GM12878 (cell line): Measurements from ENCODE around the gene PAK5. TPM values are rescaled to one million over a fixed set of nuclear protein-coding genes. Genes with fewer than 3 reads are reported as not detected.

Experiments
- ATAC-seq: fragments of 200-7000 bp; cut with Tn5 transposase; 3 replicates; pipeline ENCODE4 v1.9.1; 2020; ENCODE audit warnings: mild to moderate bottlenecking, moderate library complexity
- BruUV-seq: library from RNA; stranded (reverse); fragments of 400-500 nt; replicated peaks from 2 replicates; lab custom pipeline; 2021; lab: Mats Ljungman, UMichigan
- CTCF ChIA-PET: fragments of 300-600 bp; sonication (Branson Sonifier 250); formaldehyde crosslinking; extraction: SDS; loops from one replicate; lab custom pipeline; 2021; ENCODE audit warnings: inconsistent platforms; lab: Yijun Ruan, JAX
- POLR2A ChIA-PET: fragments of 350-600 bp; formaldehyde crosslinking; extraction: SDS; loops from one replicate; lab custom pipeline; 2021; ENCODE audit warnings: inconsistent platforms; lab: Charles Lee
- RAD21 ChIA-PET: fragments of 300-600 bp; sonication (Branson Sonifier 250); formaldehyde crosslinking; loops from one replicate; lab custom pipeline; 2023; ENCODE audit warnings: antibody characterized with exemption; ENCODE audit not compliant: unreplicated experiment; lab: Charles Lee
- SMC1A ChIA-PET: fragments of 300-600 bp; sonication (Branson Sonifier 250); formaldehyde crosslinking; loops from one replicate; lab custom pipeline; 2023; ENCODE audit not compliant: unreplicated experiment, uncharacterized antibody; lab: Charles Lee
- DNase-seq: peaks from one replicate; pipeline ENCODE4 v3.0.0-alpha.2; 2011; ENCODE audit warnings: low read depth, low spot score
- FAIRE-seq: peaks from 3 replicates; lab custom pipeline; 2011; peaks lifted over from hg19 to GRCh38; lab: Jason Lieb, UNC
- H2AFZ ChIP-seq: 2 replicates; pipeline ENCODE4 v1.6.0; 2011; ENCODE audit warnings: low read depth, low read length, control low read depth; ENCODE audit not compliant: control insufficient read depth
- H3K27ac ChIP-seq: 2 replicates; pipeline ENCODE4 v1.5.1; 2011; ENCODE audit warnings: control low read depth; ENCODE audit not compliant: control insufficient read depth, insufficient read depth
- H3K27me3 ChIP-seq, 2 experiments: replicated peaks in 1 of 2; 2 replicates each; pipeline versions ENCODE4 v1.6.0 to v1.6.1; 2011; ENCODE audit warnings: low read length in 1 of 2; ENCODE audit not compliant: control insufficient read depth in 2 of 2, insufficient read depth in 2 of 2
- H3K36me3 ChIP-seq, 2 experiments: 2 replicates each; pipeline ENCODE4 v1.5.1; 2011; ENCODE audit warnings: low read length in 1 of 2; ENCODE audit not compliant: control insufficient read depth in 2 of 2, insufficient read depth in 2 of 2
- H3K4me1 ChIP-seq: 2 replicates; pipeline ENCODE4 v1.6.1; 2011; ENCODE audit warnings: mild to moderate bottlenecking, low read length, moderate library complexity, mixed read lengths; ENCODE audit not compliant: control insufficient read depth, insufficient read depth
- H3K4me2 ChIP-seq: 2 replicates; pipeline ENCODE4 v1.6.0; 2011; ENCODE audit warnings: control low read depth; ENCODE audit not compliant: control insufficient read depth, insufficient read depth
- H3K4me3 ChIP-seq: fragments of 200-600 bp; sonication (generic); 2 replicates; pipeline ENCODE4 v1.5.1; 2016
- H3K79me2 ChIP-seq: 2 replicates; pipeline ENCODE4 v1.6.0; 2011; ENCODE audit warnings: low read length; ENCODE audit not compliant: control insufficient read depth, insufficient read depth
- H3K9ac ChIP-seq: 2 replicates; pipeline ENCODE4 v1.8.0; 2011; ENCODE audit warnings: low read length, control low read depth, mixed read lengths; ENCODE audit not compliant: control insufficient read depth, insufficient read depth
- H3K9me3 ChIP-seq: replicated peaks from 3 replicates; pipeline ENCODE4 v1.5.1; 2011; ENCODE audit warnings: mild to moderate bottlenecking, low read length; ENCODE audit not compliant: control insufficient read depth, insufficient read depth
- H4K20me1 ChIP-seq: 2 replicates; pipeline ENCODE4 v1.6.0; 2011; ENCODE audit not compliant: control insufficient read depth, insufficient read depth
- FOXM1 ChIP-seq: IDR thresholded peaks from 2 replicates; pipeline ENCODE4 v1.6.1; 2012; ENCODE audit warnings: low read depth, mild to moderate bottlenecking, inconsistent platforms, low read length, moderate library complexity
- NR2C1 ChIP-seq: fragments of 450-650 bp; IDR thresholded peaks from 2 replicates; pipeline ENCODE4 v1.6.1; 2017; ENCODE audit warnings: antibody characterized with exemption, mild to moderate bottlenecking, moderate library complexity
- RBBP5 ChIP-seq: fragments of 200-600 bp; sonication (generic); conservative IDR thresholded peaks from 2 replicates; pipeline ENCODE4 v1.6.1; 2016
- SIX5 ChIP-seq: IDR thresholded peaks from 2 replicates; pipeline ENCODE4 v1.6.1; 2011; ENCODE audit warnings: mild to moderate bottlenecking, low read depth, low read length, moderate library complexity; ENCODE audit not compliant: severe bottlenecking
- TBL1XR1 ChIP-seq: IDR thresholded peaks from 2 replicates; pipeline ENCODE4 v1.6.1; 2012; ENCODE audit warnings: low read depth, low read length, improper control_type of control experiment
- YY1 ChIP-seq: IDR thresholded peaks from 2 replicates; pipeline ENCODE4 v1.6.1; 2011; ENCODE audit warnings: low read depth, mild to moderate bottlenecking, low read length
- ZZZ3 ChIP-seq: IDR thresholded peaks from 2 replicates; pipeline ENCODE4 v1.6.1; 2011; ENCODE audit warnings: low read depth; ENCODE audit not compliant: control insufficient read depth, insufficient read length
- WGBS: methylation state at CpG from one replicate; pipeline ENCODE4 v1.1.6; 2016; ENCODE audit warnings: low lambda C conversion rate; ENCODE audit not compliant: insufficient replicate concordance, insufficient coverage; ENCODE audit errors: missing lambda C conversion rate; 5-methylcytosine and 5-hydroxymethylcytosine counted together
- in situ Hi-C: fragments of 300-500 bp; cut with MboI; formaldehyde crosslinking; loops from 9 replicates; pipeline ENCODE4 v1.14.3; 2018; ENCODE audit warnings: mixed read lengths
- intact Hi-C: fragments of 100-400 bp; cut with micrococcal nuclease; formaldehyde crosslinking; loops from one replicate; pipeline ENCODE4 v1.14.2; 2022; ENCODE audit not compliant: unreplicated experiment
- polyA plus RNA-seq, 11 experiments: library from polyadenylated mRNA; depleted of rRNA in 4 of 11; unstranded in 6 of 11; stranded (reverse) in 5 of 11; fragments of >200 nt; fragmentation: Nextera tagmentation in 4 of 11; fragmentation: Illumina TruSeq in 1 of 11; extraction: Ambion mirVana in 4 of 11; extraction: Trizol in 1 of 11; gene quantifications; 1 replicate in 1 of 11; 2 replicates in 10 of 11; pipeline versions ENCODE4 v1.2.1 to v1.2.3, GENCODE V29; 2011 to 2016; ENCODE audit warnings: inconsistent platforms in 2 of 11, missing spikeins in 2 of 11, low read depth in 1 of 11
- total RNA-seq, 4 experiments: library from RNA; depleted of rRNA in 3 of 4; stranded (reverse); fragments of >200 nt in 3 of 4; fragmentation: Illumina TruSeq in 1 of 4; extraction: Trizol in 1 of 4; gene quantifications; 2 replicates each; pipeline versions ENCODE4 v1.2.1 to v1.2.3, GENCODE V29; 2013 to 2021

The PAK5 gene
- total and polyA plus RNA-seq, 10 of the 15 experiments (the other 5 are each of a cell fraction or from before 2014, with no cell fraction given): not detected

GRCh38 chr20:9594284-9594875, 244.5 kb downstream of the PAK5 start:
- SMC1A ChIA-PET: no interaction called here
- ATAC-seq: no peak
- H3K9ac ChIP-seq: no peak overlapping the region
- H4K20me1 ChIP-seq: no peaks in the 10 kb centered on the region
- H3K27me3 ChIP-seq: no peaks in the 10 kb centered on the region
- FAIRE-seq: no peak
- no peaks in the 10 kb centered on the region for H3K36me3 ChIP-seq
- RAD21 ChIA-PET: no interaction called here
- no peaks in the 10 kb centered on the region; the same call in 2 of the 3 replicates for H3K9me3 ChIP-seq
- no peaks in the 10 kb centered on the region for H3K79me2 ChIP-seq
- TF ChIP-seq YY1 (no peak), NR2C1 (no peak), RBBP5 (no peak), ZZZ3 (no peak), FOXM1 (no peak), SIX5 (no peak)
- H3K4me3 ChIP-seq: no peak overlapping the region
- H2AFZ ChIP-seq: no peak overlapping the region
- intact Hi-C loops (no loop called here), in situ Hi-C loops (no loop called here)
- no peak overlapping the region for H3K4me2 ChIP-seq
- H3K27ac ChIP-seq: no peak overlapping the region
- CTCF ChIA-PET: no interaction called here
- BruUV-seq: no TSS peak
- 0% methylated on average over 1 of the region's 1 CpG for WGBS
- POLR2A ChIA-PET: no interaction called here
- DNase-seq: no peak
- H3K4me1 ChIP-seq: no peaks in the 10 kb centered on the region

GRCh38 chr20:9592419-9592818, 246.5 kb downstream of the PAK5 start:
- 0% methylated on average over 1 of the region's 1 CpG for WGBS
- intact Hi-C loops: no loop called here

More at GRCh38 chr20:9592419-9592818, 246.5 kb downstream of the PAK5 start:
- DNase-seq (no peak), FAIRE-seq (no peak), ATAC-seq (no peak)
- Histone ChIP-seq H4K20me1 (no peaks in the 10 kb centered on the region), H3K79me2 (no peaks in the 10 kb centered on the region), H3K4me1 (no peaks in the 10 kb centered on the region), H3K36me3 (no peaks in the 10 kb centered on the region), H3K4me2 (no peak overlapping the region), H3K9ac (no peak overlapping the region), H3K27ac (no peak overlapping the region), H2AFZ (no peak overlapping the region), H3K4me3 (no peak overlapping the region), H3K27me3 (no peaks in the 10 kb centered on the region), H3K9me3 (no peaks in the 10 kb centered on the region; the same call in 2 of the 3 replicates)
- in situ Hi-C loops: no loop called here
- TF ChIP-seq TBL1XR1: no peak
- SMC1A ChIA-PET: interaction anchor here (0.5 kb wide), 1 partner anchor 10 kb away, joined by 3 read pairs; no protein-coding TSS in a partner anchor
- CTCF ChIA-PET: no interaction called here
- RAD21 ChIA-PET: no interaction called here
- POLR2A ChIA-PET: no interaction called here
- BruUV-seq: no TSS peak
